CD14-positive monocyte (primary cell): ENCODE data around the gene VOPP1. TPM values are rescaled to one million over a fixed set of nuclear protein-coding genes. Genes with fewer than 3 reads are reported as not detected.
A peak's percentile ranks its signal among the peaks of the same experiment; 100 is the strongest.

Experiments used
- DNase-seq, 3 donors: peaks; one replicate each; pipeline ENCODE4 v3.0.0-alpha.2; 2011 to 2022
- H2AFZ ChIP-seq: 2 replicates; pipeline ENCODE4 v1.6.0; 2012; ENCODE audit warnings: mild to moderate bottlenecking, low read depth, low read length, inconsistent platforms; ENCODE audit not compliant: insufficient read depth, poor library complexity, severe bottlenecking
- H3K27ac ChIP-seq, 2 donors: 1 replicate in 1 of 2; 2 replicates in 1 of 2; pipeline ENCODE4 v1.5.1; 2012 to 2013; ENCODE audit warnings: low read length in 2 of 2, control low read depth in 1 of 2, inconsistent platforms in 1 of 2, low read depth in 1 of 2, mild to moderate bottlenecking in 1 of 2
- H3K27me3 ChIP-seq, 2 donors: one replicate each; pipeline versions ENCODE4 v1.6.0 to v1.6.1; 2011 to 2013; ENCODE audit warnings: low read length in 2 of 2; ENCODE audit not compliant: control insufficient read depth in 2 of 2, insufficient read depth in 2 of 2
- H3K36me3 ChIP-seq, 2 donors: replicated peaks in 1 of 2; 1 replicate in 1 of 2; 2 replicates in 1 of 2; pipeline versions ENCODE4 v1.5.1 to v1.6.1; 2012 to 2013; ENCODE audit warnings: low read length in 2 of 2, control low read depth in 1 of 2, inconsistent platforms in 1 of 2, mild to moderate bottlenecking in 1 of 2; ENCODE audit not compliant: insufficient read depth in 2 of 2, control insufficient read depth in 1 of 2
- H3K4me1 ChIP-seq, 2 donors: 1 replicate in 1 of 2; 2 replicates in 1 of 2; pipeline versions ENCODE4 v1.5.1 to v1.6.1; 2012 to 2013; ENCODE audit warnings: low read length in 2 of 2, control low read depth in 1 of 2, inconsistent platforms in 1 of 2, mild to moderate bottlenecking in 1 of 2, moderate library complexity in 1 of 2; ENCODE audit not compliant: insufficient read depth in 2 of 2, control insufficient read depth in 1 of 2
- H3K4me2 ChIP-seq: replicated peaks from 2 replicates; pipeline ENCODE3; 2012; ENCODE audit warnings: low read length, moderate library complexity, mild to moderate bottlenecking; ENCODE audit not compliant: poor library complexity, severe bottlenecking; ENCODE audit errors: extremely low read depth
- H3K4me3 ChIP-seq, 3 experiments: fragments of 200-600 bp in 1 of 3; sonication (generic) in 1 of 3; replicated peaks in 1 of 3; 1 replicate in 2 of 3; 2 replicates in 1 of 3; pipeline ENCODE4 v1.5.1; 2011 to 2013; ENCODE audit warnings: low read length in 3 of 3, mild to moderate bottlenecking in 3 of 3, control low read depth in 2 of 3, low read depth in 2 of 3, inconsistent platforms in 1 of 3, moderate library complexity in 1 of 3
- H3K79me2 ChIP-seq: 2 replicates; pipeline ENCODE4 v1.6.0; 2012; ENCODE audit warnings: mild to moderate bottlenecking, control low read depth, inconsistent platforms, low read length, moderate library complexity; ENCODE audit not compliant: insufficient read depth
- H3K9ac ChIP-seq: 2 replicates; pipeline ENCODE4 v1.6.0; 2017; ENCODE audit warnings: low read length, mild to moderate bottlenecking; ENCODE audit not compliant: insufficient read depth, poor library complexity, severe bottlenecking
- H3K9me3 ChIP-seq, 2 donors: replicated peaks in 1 of 2; 1 replicate in 1 of 2; 2 replicates in 1 of 2; pipeline versions ENCODE4 v1.5.1 to v1.6.1; 2012 to 2013; ENCODE audit warnings: low read length in 2 of 2, control low read depth in 1 of 2; ENCODE audit not compliant: control insufficient read depth in 1 of 2, insufficient read depth in 1 of 2
- H4K20me1 ChIP-seq: 2 replicates; pipeline ENCODE4 v1.6.0; 2012; ENCODE audit warnings: mild to moderate bottlenecking, low read length, control low read depth, moderate library complexity; ENCODE audit not compliant: insufficient read depth
- H3K27ac Mint-ChIP-seq, 7 donors: one replicate each; pipeline ENCODE4 v1.8.0; 2020; ENCODE audit warnings: mild to moderate bottlenecking in 7 of 7, mixed read lengths in 7 of 7, moderate library complexity in 6 of 7, inconsistent platforms in 2 of 7
- H3K27me3 Mint-ChIP-seq, 3 donors: one replicate each; pipeline ENCODE4 v1.8.0; 2021 to 2022; ENCODE audit warnings: low read depth in 3 of 3, mild to moderate bottlenecking in 3 of 3, mixed read lengths in 3 of 3, moderate library complexity in 3 of 3, inconsistent platforms in 1 of 3
- H3K36me3 Mint-ChIP-seq, 2 donors: one replicate each; pipeline ENCODE4 v1.8.0; 2020; ENCODE audit warnings: mixed read lengths in 2 of 2, inconsistent platforms in 1 of 2, mild to moderate bottlenecking in 1 of 2
- H3K4me1 Mint-ChIP-seq: one replicate; pipeline ENCODE4 v1.8.0; 2020; ENCODE audit warnings: mild to moderate bottlenecking, mixed read lengths
- H3K4me3 Mint-ChIP-seq, 2 donors: one replicate each; pipeline ENCODE4 v1.8.0; 2020; ENCODE audit warnings: mild to moderate bottlenecking in 2 of 2, mixed read lengths in 2 of 2, moderate library complexity in 1 of 2
- H3K9me3 Mint-ChIP-seq, 7 donors: one replicate each; pipeline ENCODE4 v1.8.0; 2020 to 2022; ENCODE audit warnings: mixed read lengths in 7 of 7, mild to moderate bottlenecking in 6 of 7, moderate library complexity in 6 of 7, inconsistent platforms in 2 of 7
- CTCF ChIP-seq: fragments of 200-600 bp; IDR thresholded peaks from one replicate; pipeline ENCODE4 v1.8.0; 2022; ENCODE audit warnings: antibody characterized with exemption, mild to moderate bottlenecking
- whole genome bisulfite sequencing: methylation state at CpG from one replicate; pipeline ENCODE4 v1.1.5; 2013; ENCODE audit warnings: missing lambda C conversion rate; ENCODE audit not compliant: insufficient coverage; 5-methylcytosine and 5-hydroxymethylcytosine counted together
- intact Hi-C, 2 donors: fragments of 100-400 bp; cut with micrococcal nuclease; formaldehyde crosslinking; loops; one replicate each; pipeline versions ENCODE4 v1.15.0 to v1.15.1; 2023
- polyA plus RNA-seq, 3 donors: library from polyadenylated mRNA; depleted of rRNA in 1 of 3; unstranded in 2 of 3; stranded (reverse) in 1 of 3; fragments of 300-500 nt in 2 of 3; fragments of >200 nt in 1 of 3; fragmentation: Illumina TruSeq in 2 of 3; gene quantifications; 1 replicate in 2 of 3; 2 replicates in 1 of 3; pipeline ENCODE4 v1.2.3, GENCODE V29; 2012 to 2021

Gene VOPP1
- polyA plus RNA-seq, 3 donors, result 16.7 to 22.1 (median 18.0) TPM

GRCh38 chr7:55441002-55441401, 131.3 kb downstream of the VOPP1 start:
- no peaks in the 10 kb centered on the region for H3K4me1 Mint-ChIP-seq
- WGBS, result no CpG with 5 or more reads among the region's 5 CpGs

GRCh38 chr7:55440040-55440690, 132.1 kb downstream of the VOPP1 start:
- intact Hi-C loops, result no loop called here
- Histone ChIP-seq H3K4me2 (no peak overlapping the region), H3K4me3 (no peak overlapping the region), H3K4me1 (no peaks in the 10 kb centered on the region), H3K9me3 (peaks cover 0 to 1% of the 10 kb centered on the region in 2 donors), H3K79me2 (no peaks in the 10 kb centered on the region), H4K20me1 (no peaks in the 10 kb centered on the region), H3K36me3 (no peaks in the 10 kb centered on the region), H3K27ac (no peak overlapping the region), H3K9ac (no peak overlapping the region), H2AFZ (no peak overlapping the region), H3K27me3 (no peaks in the 10 kb centered on the region)
- no peak for DNase-seq
- Mint-ChIP-seq H3K4me3 (no peak overlapping the region), H3K9me3 (peaks cover 0 to 5% (median 3%) of the 10 kb centered on the region in 7 donors), H3K36me3 (no peaks in the 10 kb centered on the region), H3K27ac (peak overlapping the region in 1 of 7 donors; percentile 5), H3K27me3 (peaks cover 1 to 7% (median 3%) of the 10 kb centered on the region in 3 donors), H3K4me1 (no peaks in the 10 kb centered on the region)
- WGBS, result 72% methylated on average over 13 of the region's 13 CpGs
- TF ChIP-seq CTCF, result no peak

More at GRCh38 chr7:55441002-55441401, 131.3 kb downstream of the VOPP1 start:
- intact Hi-C loops, result no loop called here
- no peak overlapping the region for H3K27ac Mint-ChIP-seq
- H3K4me3 ChIP-seq, result no peak overlapping the region
- no peaks in the 10 kb centered on the region for H3K4me1 ChIP-seq
- peaks cover 1 to 7% (median 3%) of the 10 kb centered on the region in 3 donors for H3K27me3 Mint-ChIP-seq
- H4K20me1 ChIP-seq, result no peaks in the 10 kb centered on the region
- H3K36me3 ChIP-seq, result no peaks in the 10 kb centered on the region
- H3K27me3 ChIP-seq, result no peaks in the 10 kb centered on the region
- H3K9ac ChIP-seq, result no peak overlapping the region
- peaks cover 2 to 10% (median 8%) of the 10 kb centered on the region in 7 donors for H3K9me3 Mint-ChIP-seq
- H2AFZ ChIP-seq, result no peak overlapping the region
- no peak overlapping the region for H3K4me2 ChIP-seq
- no peak overlapping the region for H3K27ac ChIP-seq
- H3K9me3 ChIP-seq, result peaks cover 0 to 6% of the 10 kb centered on the region in 2 donors
- H3K36me3 Mint-ChIP-seq, result no peaks in the 10 kb centered on the region
- no peak overlapping the region for H3K4me3 Mint-ChIP-seq
- DNase-seq, result no peak
- no peak for TF ChIP-seq CTCF
- H3K79me2 ChIP-seq, result no peaks in the 10 kb centered on the region
